ENCODE measurements around the gene MSANTD7. TPM values are rescaled to one million over a fixed set of nuclear protein-coding genes. Genes with fewer than 3 reads are reported as not detected.

MSANTD7 gene
- total RNA-seq, 1 experiment from 2014 or later: 19.1 TPM

GRCh38 chr10:14801723-14802122, 36.4 kb upstream of the MSANTD7 start:
- peaks cover 32% of the 10 kb centered on the region for H3K27me3 ChIP-seq (replicated peaks; ENCODE audit: insufficient read depth, low read depth, low read length, poor library complexity)
- ChIA-PET POLR2A (ENCODE audit: low non-redundant PET) (no interaction called here), CTCF (no interaction called here)
- TF ChIP-seq, protein P1, sequence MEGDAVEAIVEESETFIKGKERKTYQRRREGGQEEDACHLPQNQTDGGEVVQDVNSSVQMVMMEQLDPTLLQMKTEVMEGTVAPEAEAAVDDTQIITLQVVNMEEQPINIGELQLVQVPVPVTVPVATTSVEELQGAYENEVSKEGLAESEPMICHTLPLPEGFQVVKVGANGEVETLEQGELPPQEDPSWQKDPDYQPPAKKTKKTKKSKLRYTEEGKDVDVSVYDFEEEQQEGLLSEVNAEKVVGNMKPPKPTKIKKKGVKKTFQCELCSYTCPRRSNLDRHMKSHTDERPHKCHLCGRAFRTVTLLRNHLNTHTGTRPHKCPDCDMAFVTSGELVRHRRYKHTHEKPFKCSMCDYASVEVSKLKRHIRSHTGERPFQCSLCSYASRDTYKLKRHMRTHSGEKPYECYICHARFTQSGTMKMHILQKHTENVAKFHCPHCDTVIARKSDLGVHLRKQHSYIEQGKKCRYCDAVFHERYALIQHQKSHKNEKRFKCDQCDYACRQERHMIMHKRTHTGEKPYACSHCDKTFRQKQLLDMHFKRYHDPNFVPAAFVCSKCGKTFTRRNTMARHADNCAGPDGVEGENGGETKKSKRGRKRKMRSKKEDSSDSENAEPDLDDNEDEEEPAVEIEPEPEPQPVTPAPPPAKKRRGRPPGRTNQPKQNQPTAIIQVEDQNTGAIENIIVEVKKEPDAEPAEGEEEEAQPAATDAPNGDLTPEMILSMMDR (conservative IDR thresholded peaks at IDR 0.05; ENCODE audit: low read depth, low read length): 0 out of 2 replicates have a peak, but pooled peaks have one; percentile 10
- TF ChIP-seq EZH2 (IDR thresholded peaks at IDR 0.05; ENCODE audit: borderline replicate concordance, low read depth, low read length, poor library complexity, severe bottlenecking): no peak
- H3K36me3 ChIP-seq (ENCODE audit: insufficient read depth, low read length, poor library complexity, severe bottlenecking): no peaks in the 10 kb centered on the region
- H3K4me3 ChIP-seq (ENCODE audit: low read depth, low read length, poor library complexity, severe bottlenecking): no peak overlapping the region
- DNase-seq (ENCODE audit: low spot score): no peak
- H3K4me1 ChIP-seq (ENCODE audit: insufficient read depth, low read length, poor library complexity, severe bottlenecking): no peaks in the 10 kb centered on the region
- H3K27ac ChIP-seq (ENCODE audit: low read depth, low read length, poor library complexity, severe bottlenecking): no peak overlapping the region
- H3K9me3 ChIP-seq (ENCODE audit: low read depth, low read length, poor library complexity, severe bottlenecking): no peaks in the 10 kb centered on the region
- no TSS peak for BruUV-seq (replicated peaks)
- intact Hi-C loops (cut with micrococcal nuclease; ENCODE audit: unreplicated experiment): no loop called here

- Histone ChIP-seq H3K27me3 (replicated peaks; ENCODE audit: insufficient read depth, low read depth, low read length, poor library complexity) (peaks cover 22% of the 10 kb centered on the region), H3K27ac (ENCODE audit: low read depth, low read length, poor library complexity, severe bottlenecking) (no peak overlapping the region), H3K9me3 (ENCODE audit: low read depth, low read length, poor library complexity, severe bottlenecking) (no peaks in the 10 kb centered on the region), H3K4me1 (ENCODE audit: insufficient read depth, low read length, poor library complexity, severe bottlenecking) (no peaks in the 10 kb centered on the region), H3K36me3 (ENCODE audit: insufficient read depth, low read length, poor library complexity, severe bottlenecking) (no peaks in the 10 kb centered on the region), H3K4me3 (ENCODE audit: low read depth, low read length, poor library complexity, severe bottlenecking) (no peak overlapping the region)
- ChIA-PET POLR2A (ENCODE audit: low non-redundant PET) (no interaction called here), CTCF (no interaction called here)
- no peak for DNase-seq (ENCODE audit: low spot score)
- BruUV-seq (replicated peaks): no TSS peak
- intact Hi-C loops (cut with micrococcal nuclease; ENCODE audit: unreplicated experiment): no loop called here
- no peak for TF ChIP-seq EZH2 (IDR thresholded peaks at IDR 0.05; ENCODE audit: borderline replicate concordance, low read depth, low read length, poor library complexity, severe bottlenecking)
These were observed 34.3 kb upstream of the MSANTD7 start for GRCh38 chr10:14803827-14804226.

DNA sequence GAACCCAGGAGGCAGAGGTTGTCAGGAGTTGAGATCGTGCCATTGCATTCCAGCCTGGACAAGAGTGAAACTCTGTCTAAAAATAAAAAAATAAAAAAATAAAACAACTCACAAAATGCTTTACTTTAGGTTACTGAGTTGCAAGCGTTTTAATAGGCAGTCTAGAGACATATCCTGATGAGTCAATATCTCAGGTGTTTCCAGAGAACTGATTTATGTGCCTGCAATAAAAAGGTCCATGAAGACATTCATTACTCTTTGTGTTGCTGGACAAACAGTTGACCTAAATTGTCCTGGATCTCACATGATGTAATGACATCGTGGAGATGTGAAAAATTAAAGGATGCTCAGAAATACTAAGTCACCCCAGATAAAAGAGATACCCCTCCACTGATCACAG, 31.8 kb upstream of the MSANTD7 start:
- POLR2A ChIA-PET (ENCODE audit: low non-redundant PET): no interaction called here
- H3K27ac ChIP-seq (ENCODE audit: low read depth, low read length, poor library complexity, severe bottlenecking): no peak overlapping the region
- intact Hi-C loops (cut with micrococcal nuclease; ENCODE audit: unreplicated experiment): no loop called here
- no peaks in the 10 kb centered on the region for H3K9me3 ChIP-seq (ENCODE audit: low read depth, low read length, poor library complexity, severe bottlenecking)
- no peaks in the 10 kb centered on the region for H3K36me3 ChIP-seq (ENCODE audit: insufficient read depth, low read length, poor library complexity, severe bottlenecking)
- no peak overlapping the region for H3K4me3 ChIP-seq (ENCODE audit: low read depth, low read length, poor library complexity, severe bottlenecking)
- CTCF ChIA-PET: no interaction called here
- no TSS peak for BruUV-seq (replicated peaks)
- H3K4me1 ChIP-seq (ENCODE audit: insufficient read depth, low read length, poor library complexity, severe bottlenecking): no peaks in the 10 kb centered on the region
- peaks cover 4% of the 10 kb centered on the region for H3K27me3 ChIP-seq (replicated peaks; ENCODE audit: insufficient read depth, low read depth, low read length, poor library complexity)
- no peak for TF ChIP-seq EZH2 (IDR thresholded peaks at IDR 0.05; ENCODE audit: borderline replicate concordance, low read depth, low read length, poor library complexity, severe bottlenecking)
- TF ChIP-seq, protein P1 (conservative IDR thresholded peaks at IDR 0.05; ENCODE audit: low read depth, low read length): no peak
- DNase-seq (ENCODE audit: low spot score): no peak

All from A673 (cell line).